ENCODE results near the gene PLPP1.

Gene PLPP1

GRCh38 chr5:55441107-55441771, 93.5 kb downstream of the PLPP1 start:
- Histone ChIP-seq H3K9me3 (ENCODE audit: control insufficient read depth, insufficient read depth, low read length) (peaks cover 8% of the 10 kb centered on the region), H3K36me3 (ENCODE audit: insufficient read depth, low read length) (peaks cover 9% of the 10 kb centered on the region; the same call in 1 of the 2 replicates), H3K4me1 (ENCODE audit: insufficient read depth, low read length) (peaks cover 40% of the 10 kb centered on the region), H3K9ac (ENCODE audit: low read depth, low read length) (no peak overlapping the region)

- H3K9me3 ChIP-seq (ENCODE audit: control insufficient read depth, insufficient read depth, low read length), result peaks cover 11% of the 10 kb centered on the region
- H3K36me3 ChIP-seq (ENCODE audit: insufficient read depth, low read length), result peaks cover 16% of the 10 kb centered on the region; the same call in 1 of the 2 replicates
- H3K9ac ChIP-seq (ENCODE audit: low read depth, low read length), result no peak overlapping the region
- peaks cover 40% of the 10 kb centered on the region for H3K4me1 ChIP-seq (ENCODE audit: insufficient read depth, low read length)
Measured at GRCh38 chr5:55440188-55440646, 94.5 kb downstream of the PLPP1 start.

GRCh38 chr5:55438998-55439397, 95.8 kb downstream of the PLPP1 start:
- Histone ChIP-seq H3K36me3 (ENCODE audit: insufficient read depth, low read length) (peaks cover 18% of the 10 kb centered on the region; the same call in 1 of the 2 replicates), H3K9me3 (ENCODE audit: control insufficient read depth, insufficient read depth, low read length) (peaks cover 11% of the 10 kb centered on the region), H3K4me1 (ENCODE audit: insufficient read depth, low read length) (peaks cover 40% of the 10 kb centered on the region), H3K9ac (ENCODE audit: low read depth, low read length) (no peak overlapping the region)

GRCh38 chr5:55437859-55438206, 96.9 kb downstream of the PLPP1 start:
- no peak overlapping the region for H3K9ac ChIP-seq (ENCODE audit: low read depth, low read length)
- H3K9me3 ChIP-seq (ENCODE audit: control insufficient read depth, insufficient read depth, low read length), result peaks cover 12% of the 10 kb centered on the region
- H3K36me3 ChIP-seq (ENCODE audit: insufficient read depth, low read length), result peaks cover 18% of the 10 kb centered on the region; the same call in 1 of the 2 replicates
- peaks cover 40% of the 10 kb centered on the region for H3K4me1 ChIP-seq (ENCODE audit: insufficient read depth, low read length)

GRCh38 chr5:55437452-55437851, 97.3 kb downstream of the PLPP1 start:
- Histone ChIP-seq H3K9me3 (ENCODE audit: control insufficient read depth, insufficient read depth, low read length) (peaks cover 15% of the 10 kb centered on the region), H3K9ac (ENCODE audit: low read depth, low read length) (no peak overlapping the region), H3K4me1 (ENCODE audit: insufficient read depth, low read length) (peaks cover 40% of the 10 kb centered on the region), H3K36me3 (ENCODE audit: insufficient read depth, low read length) (peaks cover 18% of the 10 kb centered on the region; the same call in 1 of the 2 replicates)

- peaks cover 30% of the 10 kb centered on the region for H3K36me3 ChIP-seq (ENCODE audit: insufficient read depth, low read length)
- peaks cover 24% of the 10 kb centered on the region for H3K9me3 ChIP-seq (ENCODE audit: control insufficient read depth, insufficient read depth, low read length)
Measured at GRCh38 chr5:55432549-55432948, 102.2 kb downstream of the PLPP1 start.

GRCh38 chr5:55429613-55430253, 105.0 kb downstream of the PLPP1 start:
- Histone ChIP-seq H3K9ac (ENCODE audit: low read depth, low read length) (no peak overlapping the region), H3K4me1 (ENCODE audit: insufficient read depth, low read length) (no peaks in the 10 kb centered on the region), H3K9me3 (ENCODE audit: control insufficient read depth, insufficient read depth, low read length) (peaks cover 13% of the 10 kb centered on the region), H3K36me3 (ENCODE audit: insufficient read depth, low read length) (peaks cover 27% of the 10 kb centered on the region)

More at GRCh38 chr5:55432549-55432948, 102.2 kb downstream of the PLPP1 start:
- Histone ChIP-seq H3K9ac (ENCODE audit: low read depth, low read length) (no peak overlapping the region), H3K4me1 (ENCODE audit: insufficient read depth, low read length) (peaks cover 2% of the 10 kb centered on the region)

GRCh38 chr5:55429221-55429612, 105.5 kb downstream of the PLPP1 start:
- Histone ChIP-seq H3K9ac (ENCODE audit: low read depth, low read length) (no peak overlapping the region), H3K9me3 (ENCODE audit: control insufficient read depth, insufficient read depth, low read length) (peaks cover 13% of the 10 kb centered on the region), H3K36me3 (ENCODE audit: insufficient read depth, low read length) (peaks cover 32% of the 10 kb centered on the region), H3K4me1 (ENCODE audit: insufficient read depth, low read length) (no peaks in the 10 kb centered on the region)

GRCh38 chr5:55427157-55427556, 107.6 kb downstream of the PLPP1 start:
- H3K36me3 ChIP-seq (ENCODE audit: insufficient read depth, low read length), result peaks cover 42% of the 10 kb centered on the region
- peaks cover 6% of the 10 kb centered on the region for H3K9me3 ChIP-seq (ENCODE audit: control insufficient read depth, insufficient read depth, low read length)

GRCh38 chr5:55426455-55426854, 108.3 kb downstream of the PLPP1 start:
- no peaks in the 10 kb centered on the region for H3K4me1 ChIP-seq (ENCODE audit: insufficient read depth, low read length)
- H3K9me3 ChIP-seq (ENCODE audit: control insufficient read depth, insufficient read depth, low read length), result peaks cover 5% of the 10 kb centered on the region
- peaks cover 42% of the 10 kb centered on the region for H3K36me3 ChIP-seq (ENCODE audit: insufficient read depth, low read length)
- H3K9ac ChIP-seq (ENCODE audit: low read depth, low read length), result no peak overlapping the region

More at GRCh38 chr5:55427157-55427556, 107.6 kb downstream of the PLPP1 start:
- H3K4me1 ChIP-seq (ENCODE audit: insufficient read depth, low read length), result no peaks in the 10 kb centered on the region
- no peak overlapping the region for H3K9ac ChIP-seq (ENCODE audit: low read depth, low read length)

GRCh38 chr5:55421074-55421529, 113.7 kb downstream of the PLPP1 start:
- Histone ChIP-seq H3K4me1 (ENCODE audit: insufficient read depth, low read length) (peaks cover 13% of the 10 kb centered on the region), H3K9ac (ENCODE audit: low read depth, low read length) (no peak overlapping the region), H3K36me3 (ENCODE audit: insufficient read depth, low read length) (peaks cover 25% of the 10 kb centered on the region; the same call in 1 of the 2 replicates), H3K9me3 (ENCODE audit: control insufficient read depth, insufficient read depth, low read length) (no peaks in the 10 kb centered on the region)

- Histone ChIP-seq H3K36me3 (ENCODE audit: insufficient read depth, low read length) (peaks cover 15% of the 10 kb centered on the region; the same call in 1 of the 2 replicates), H3K9me3 (ENCODE audit: control insufficient read depth, insufficient read depth, low read length) (no peaks in the 10 kb centered on the region), H3K9ac (ENCODE audit: low read depth, low read length) (no peak overlapping the region), H3K4me1 (ENCODE audit: insufficient read depth, low read length) (peaks cover 13% of the 10 kb centered on the region)
Measured at GRCh38 chr5:55418994-55419968, 115.5 kb downstream of the PLPP1 start.

- no peaks in the 10 kb centered on the region for H3K9me3 ChIP-seq (ENCODE audit: control insufficient read depth, insufficient read depth, low read length)
- H3K9ac ChIP-seq (ENCODE audit: low read depth, low read length), result no peak overlapping the region
- H3K36me3 ChIP-seq (ENCODE audit: insufficient read depth, low read length), result 0 out of 2 replicates have a peak, but pooled peaks cover 4% of the 10 kb centered on the region
- peaks cover 13% of the 10 kb centered on the region for H3K4me1 ChIP-seq (ENCODE audit: insufficient read depth, low read length)
Measured at GRCh38 chr5:55416306-55416705, 118.5 kb downstream of the PLPP1 start.

GRCh38 chr5:55415071-55415470, 119.7 kb downstream of the PLPP1 start:
- Histone ChIP-seq H3K4me1 (ENCODE audit: insufficient read depth, low read length) (peaks cover 8% of the 10 kb centered on the region), H3K9ac (ENCODE audit: low read depth, low read length) (no peak overlapping the region), H3K9me3 (ENCODE audit: control insufficient read depth, insufficient read depth, low read length) (no peaks in the 10 kb centered on the region), H3K36me3 (ENCODE audit: insufficient read depth, low read length) (0 out of 2 replicates have a peak, but pooled peaks cover 4% of the 10 kb centered on the region)
